ENCODE measurements around the gene FAAP100.

FAAP100 gene

DNA sequence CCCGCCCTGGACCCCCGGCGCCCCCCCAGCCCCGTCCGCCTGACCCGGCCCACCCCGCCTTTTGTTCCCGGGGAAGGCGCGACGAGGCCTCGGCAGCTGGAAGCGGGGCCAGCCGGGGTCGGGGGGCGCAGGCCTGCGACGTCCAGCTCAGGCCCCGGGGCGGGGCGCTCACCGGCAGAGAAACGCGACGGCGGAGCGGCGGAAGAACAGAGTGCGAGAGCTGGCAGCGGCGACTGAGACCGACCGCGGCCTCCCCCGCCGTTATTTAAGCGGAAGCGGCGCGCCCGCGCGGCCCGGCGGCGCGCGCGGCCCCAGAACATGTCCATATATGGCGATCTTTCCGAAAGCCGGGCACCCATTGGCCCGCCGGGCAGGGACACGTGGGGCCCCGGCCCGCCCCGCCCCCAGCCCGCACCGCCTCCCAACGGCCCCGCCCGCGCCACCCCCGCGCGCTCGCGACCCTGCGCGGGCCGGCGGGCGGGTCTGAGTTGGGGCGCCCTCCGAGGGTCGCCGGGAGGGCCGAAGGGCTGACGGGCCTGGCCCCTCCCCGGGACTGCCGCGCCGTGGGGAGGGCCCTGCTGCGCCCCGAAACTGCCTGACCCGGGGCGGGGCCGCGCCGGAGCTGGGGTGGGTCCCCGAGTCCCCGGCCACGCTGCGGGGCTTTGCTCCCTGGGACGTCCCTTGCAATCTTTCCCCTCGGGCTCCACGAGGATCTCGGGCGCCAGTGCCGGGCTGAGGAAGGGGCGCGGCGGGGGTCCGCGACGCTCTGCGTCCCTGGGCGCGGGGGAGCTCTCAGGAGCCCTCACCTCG, 39.4 kb downstream of the FAAP100 start, which contains the start of gene ACTG1:
Gene ACTG1, minus strand, starts transcription at position 238 of the 810 bp plus-strand sequence. CDS start 445 bp downstream, outside the sequence.
- peak within 1 kb of the TSS; percentile 94 for H3K4me3 ChIP-seq (ENCODE audit: control insufficient read depth, low read depth, low read length)
- no peak for TF ChIP-seq CTCF (conservative IDR thresholded peaks at IDR 0.05; ENCODE audit: control insufficient read depth, insufficient read depth, low read depth, low read length)
- DNase-seq (ENCODE audit: low read depth): peak; percentile 90

- no peak for TF ChIP-seq CTCF (conservative IDR thresholded peaks at IDR 0.05; ENCODE audit: control insufficient read depth, insufficient read depth, low read depth, low read length)
- peak overlapping the region; percentile 94 for H3K4me3 ChIP-seq (ENCODE audit: control insufficient read depth, low read depth, low read length)
- DNase-seq (ENCODE audit: low read depth): no peak
Observed at GRCh38 chr17:81511804-81512561, 40.2 kb downstream of the FAAP100 start.

DNA sequence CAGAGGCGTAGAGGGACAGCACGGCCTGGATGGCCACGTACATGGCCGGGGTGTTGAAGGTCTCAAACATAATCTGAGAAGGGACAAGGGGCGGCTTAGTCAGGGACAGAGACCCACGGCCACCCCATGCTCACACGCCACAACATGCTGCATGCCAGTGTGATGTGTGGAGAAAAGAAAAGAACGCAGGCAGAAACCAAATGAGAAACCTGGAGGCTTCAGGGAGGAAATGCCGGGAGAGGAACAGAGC, 40.7 kb downstream of the FAAP100 start:
- TF ChIP-seq CTCF (conservative IDR thresholded peaks at IDR 0.05; ENCODE audit: control insufficient read depth, insufficient read depth, low read depth, low read length): no peak
- H3K4me3 ChIP-seq (ENCODE audit: control insufficient read depth, low read depth, low read length): peak overlapping the region; percentile 94
- no peak for DNase-seq (ENCODE audit: low read depth)

DNA sequence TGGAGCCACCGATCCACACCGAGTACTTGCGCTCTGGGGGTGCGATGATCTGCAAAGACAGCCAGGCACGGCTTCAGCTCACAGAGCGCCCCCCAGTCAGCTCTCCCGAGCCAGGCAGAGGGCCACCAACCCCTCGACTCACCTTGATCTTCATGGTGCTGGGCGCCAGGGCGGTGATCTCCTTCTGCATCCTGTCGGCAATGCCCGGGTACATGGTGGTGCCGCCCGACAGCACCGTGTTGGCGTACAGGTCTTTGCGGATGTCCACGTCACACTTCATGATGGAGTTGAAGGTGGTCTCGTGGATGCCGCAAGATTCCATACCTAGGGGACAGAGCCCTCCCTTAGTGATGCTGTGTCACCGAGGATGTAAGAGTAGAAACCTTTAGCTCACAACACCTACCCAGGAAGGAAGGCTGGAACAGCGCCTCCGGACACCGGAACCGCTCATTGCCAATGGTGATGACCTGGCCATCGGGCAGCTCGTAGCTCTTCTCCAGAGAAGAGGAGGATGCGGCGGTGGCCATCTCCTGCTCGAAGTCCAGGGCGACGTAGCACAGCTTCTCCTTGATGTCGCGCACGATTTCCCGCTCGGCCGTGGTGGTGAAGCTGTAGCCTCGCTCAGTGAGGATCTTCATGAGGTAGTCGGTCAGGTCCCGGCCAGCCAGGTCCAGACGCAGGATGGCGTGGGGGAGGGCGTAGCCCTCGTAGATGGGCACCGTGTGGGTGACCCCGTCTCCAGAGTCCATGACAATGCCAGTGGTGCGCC, 41.2 kb downstream of the FAAP100 start:
- TF ChIP-seq CTCF (conservative IDR thresholded peaks at IDR 0.05; ENCODE audit: control insufficient read depth, insufficient read depth, low read depth, low read length): no peak
- peak overlapping the region; percentile 94 for H3K4me3 ChIP-seq (ENCODE audit: control insufficient read depth, low read depth, low read length)
- DNase-seq (ENCODE audit: low read depth): no peak

- H3K4me3 ChIP-seq (ENCODE audit: control insufficient read depth, low read depth, low read length): peak overlapping the region; percentile 94
- TF ChIP-seq CTCF (conservative IDR thresholded peaks at IDR 0.05; ENCODE audit: control insufficient read depth, insufficient read depth, low read depth, low read length): no peak
- peak; percentile 33 for DNase-seq (ENCODE audit: low read depth)
Observed at GRCh38 chr17:81509972-81510784, 42.0 kb downstream of the FAAP100 start.
